ENCODE measurements around the gene POU3F2.

The POU3F2 gene

GRCh38 chr6:98834060-98835031 is at the start of gene POU3F2:
Gene POU3F2, plus strand, starts transcription at chr6:98834574. Its CDS starts 300 bp downstream, at chr6:98834874.
- peak; percentile 99 for DNase-seq

GRCh38 chr6:98787435-98787834 is 46.9 kb upstream of the POU3F2 start:
- DNase-seq, result peak; percentile 47

GRCh38 chr6:98787961-98788360 is 46.4 kb upstream of the POU3F2 start:
- DNase-seq, result peak; percentile 44

GRCh38 chr6:98794307-98794842 is 40.0 kb upstream of the POU3F2 start:
- DNase-seq, result no peak

- DNase-seq, result no peak
These were observed 37.0 kb upstream of the POU3F2 start for GRCh38 chr6:98797217-98797994.

- DNase-seq, result no peak
These were observed 33.5 kb upstream of the POU3F2 start for GRCh38 chr6:98800866-98801265.

GRCh38 chr6:98808541-98809210 is 25.7 kb upstream of the POU3F2 start:
- no peak for DNase-seq

GRCh38 chr6:98812220-98812619 is 22.2 kb upstream of the POU3F2 start:
- no peak for DNase-seq

- no peak for DNase-seq
These were observed 17.6 kb upstream of the POU3F2 start for GRCh38 chr6:98816799-98817198.

- DNase-seq, result no peak
These were observed 12.5 kb upstream of the POU3F2 start for GRCh38 chr6:98821756-98822405.

- DNase-seq, result no peak
These were observed 10.8 kb upstream of the POU3F2 start for GRCh38 chr6:98823428-98824161.

GRCh38 chr6:98824162-98824901 is 10.0 kb upstream of the POU3F2 start:
- no peak for DNase-seq

GRCh38 chr6:98824902-98825599 is 9.3 kb upstream of the POU3F2 start:
- no peak for DNase-seq

GRCh38 chr6:98825600-98826230 is 8.7 kb upstream of the POU3F2 start:
- DNase-seq, result no peak

GRCh38 chr6:98827295-98828159 is 6.8 kb upstream of the POU3F2 start:
- no peak for DNase-seq

- DNase-seq, result no peak
These were observed 6.1 kb upstream of the POU3F2 start for GRCh38 chr6:98828211-98828788.

- DNase-seq, result peak; percentile 80
These were observed 5.4 kb upstream of the POU3F2 start for GRCh38 chr6:98828941-98829411.

- DNase-seq, result no peak
These were observed 4.2 kb upstream of the POU3F2 start for GRCh38 chr6:98830146-98830545.

All from NCI-H345 (cell line).